HG03280 (cell line): ENCODE data around the gene APOM.

Source experiments
- ATAC-seq: cut with Tn5 transposase; IDR thresholded peaks from one replicate; pipeline ENCODE4 v1.9.1; 2021; ENCODE audit warnings: mild to moderate bottlenecking, moderate library complexity; ENCODE audit not compliant: unreplicated experiment

Gene APOM

DNA sequence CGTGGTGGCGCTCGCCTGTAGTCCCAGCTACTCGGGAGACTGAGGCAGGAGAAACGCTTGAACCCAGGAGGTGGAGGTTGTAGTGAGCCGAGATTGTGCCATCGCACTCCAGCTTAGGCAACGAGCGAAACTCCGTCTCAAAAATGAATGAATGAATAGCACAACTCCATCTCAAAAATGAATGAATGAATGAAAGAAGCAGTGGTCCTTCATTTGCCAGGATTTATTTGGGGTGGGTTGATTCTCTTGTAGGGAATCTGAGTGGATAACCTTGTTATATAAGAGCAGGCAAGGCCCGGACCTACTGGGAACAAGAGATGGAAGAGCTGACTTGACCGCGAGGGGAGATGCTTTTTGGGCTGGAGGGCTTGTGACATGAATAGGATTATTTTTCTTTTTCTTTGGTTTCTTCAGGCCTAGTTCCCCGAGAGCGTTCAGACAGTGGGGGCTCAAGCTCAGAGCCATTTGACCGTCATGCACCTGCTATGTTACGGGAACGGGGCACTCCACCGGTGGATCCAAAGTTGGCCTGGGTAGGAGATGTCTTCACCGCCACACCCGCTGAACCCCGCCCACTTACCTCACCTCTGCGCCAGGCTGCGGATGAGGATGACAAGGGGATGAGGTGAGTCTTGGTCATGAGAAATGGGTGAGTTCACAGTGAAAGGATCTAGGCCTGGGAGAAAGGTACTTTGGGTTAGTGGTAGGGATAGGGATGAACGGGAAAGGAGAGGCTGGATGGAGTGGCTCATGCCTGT, 25.3 kb upstream of the APOM start:
- no peak for ATAC-seq

DNA sequence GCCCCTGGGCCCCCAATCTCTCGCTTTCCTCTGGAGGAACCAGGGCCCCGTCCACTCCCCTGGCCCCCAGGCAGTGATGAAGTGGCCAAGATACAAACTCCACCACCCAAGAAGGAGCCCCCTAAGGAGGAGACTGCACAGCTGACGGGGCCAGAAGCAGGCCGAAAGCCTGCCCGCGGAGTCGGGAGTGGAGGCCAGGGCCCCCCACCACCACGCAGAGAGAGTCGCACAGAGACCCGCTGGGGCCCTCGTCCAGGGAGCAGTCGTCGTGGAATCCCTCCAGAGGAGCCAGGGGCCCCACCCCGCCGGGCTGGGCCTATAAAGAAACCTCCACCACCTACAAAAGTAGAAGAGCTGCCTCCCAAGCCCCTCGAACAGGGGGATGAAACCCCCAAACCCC, 24.5 kb upstream of the APOM start:
- no peak for ATAC-seq

DNA sequence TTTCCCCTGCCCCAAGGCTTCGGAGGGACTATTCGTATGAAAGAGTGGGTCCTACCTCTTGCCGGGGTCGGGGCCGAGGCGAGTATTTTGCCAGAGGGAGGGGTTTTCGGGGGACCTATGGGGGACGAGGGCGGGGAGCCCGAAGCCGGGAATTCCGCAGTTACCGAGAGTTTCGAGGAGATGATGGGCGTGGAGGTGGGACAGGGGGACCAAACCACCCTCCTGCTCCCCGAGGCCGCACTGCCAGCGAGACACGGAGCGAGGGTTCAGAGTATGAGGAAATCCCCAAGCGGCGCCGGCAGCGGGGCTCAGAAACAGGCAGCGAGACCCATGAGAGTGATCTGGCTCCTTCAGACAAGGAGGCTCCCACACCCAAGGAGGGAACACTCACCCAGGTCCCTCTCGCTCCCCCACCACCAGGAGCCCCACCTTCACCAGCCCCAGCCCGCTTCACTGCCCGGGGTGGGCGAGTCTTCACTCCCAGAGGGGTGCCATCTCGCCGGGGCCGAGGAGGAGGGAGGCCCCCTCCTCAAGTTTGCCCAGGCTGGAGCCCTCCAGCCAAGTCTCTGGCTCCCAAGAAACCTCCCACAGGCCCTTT, 23.9 kb upstream of the APOM start:
- no peak for ATAC-seq

DNA sequence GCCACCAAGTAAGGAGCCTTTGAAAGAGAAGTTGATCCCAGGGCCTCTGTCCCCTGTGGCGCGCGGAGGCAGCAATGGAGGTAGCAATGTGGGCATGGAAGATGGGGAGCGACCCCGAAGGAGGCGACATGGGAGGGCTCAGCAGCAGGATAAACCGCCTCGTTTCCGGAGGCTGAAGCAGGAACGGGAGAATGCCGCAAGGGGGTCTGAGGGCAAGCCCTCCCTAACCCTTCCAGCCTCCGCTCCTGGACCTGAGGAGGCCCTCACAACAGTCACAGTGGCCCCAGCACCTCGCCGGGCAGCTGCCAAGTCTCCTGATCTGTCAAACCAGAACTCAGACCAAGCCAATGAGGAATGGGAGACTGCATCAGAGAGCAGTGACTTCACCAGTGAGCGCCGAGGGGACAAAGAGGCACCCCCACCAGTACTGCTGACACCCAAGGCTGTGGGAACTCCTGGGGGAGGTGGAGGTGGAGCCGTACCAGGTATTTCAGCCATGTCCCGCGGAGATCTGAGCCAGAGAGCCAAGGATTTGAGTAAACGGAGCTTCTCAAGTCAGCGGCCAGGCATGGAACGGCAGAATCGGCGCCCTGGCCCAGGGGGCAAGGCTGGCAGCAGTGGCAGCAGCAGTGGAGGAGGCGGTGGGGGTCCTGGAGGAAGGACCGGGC, 23.3 kb upstream of the APOM start:
- ATAC-seq: no peak

DNA sequence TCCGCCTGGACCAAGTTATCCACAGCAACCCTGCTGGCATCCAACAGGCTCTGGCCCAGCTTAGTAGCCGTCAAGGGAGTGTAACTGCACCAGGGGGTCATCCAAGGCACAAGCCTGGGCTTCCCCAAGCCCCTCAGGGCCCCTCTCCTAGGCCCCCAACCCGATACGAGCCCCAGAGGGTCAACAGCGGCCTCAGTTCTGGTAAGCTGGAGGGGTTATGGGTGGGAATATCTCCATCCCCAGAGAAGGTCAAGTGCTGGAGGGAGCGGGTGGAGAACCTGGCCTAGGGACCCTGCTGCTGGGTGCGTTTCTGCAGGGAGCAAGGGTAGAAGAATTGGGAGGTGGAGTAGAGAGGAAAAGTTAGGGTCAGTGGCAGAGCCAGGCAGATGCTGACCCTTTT, 22.2 kb upstream of the APOM start:
- ATAC-seq: no peak

DNA sequence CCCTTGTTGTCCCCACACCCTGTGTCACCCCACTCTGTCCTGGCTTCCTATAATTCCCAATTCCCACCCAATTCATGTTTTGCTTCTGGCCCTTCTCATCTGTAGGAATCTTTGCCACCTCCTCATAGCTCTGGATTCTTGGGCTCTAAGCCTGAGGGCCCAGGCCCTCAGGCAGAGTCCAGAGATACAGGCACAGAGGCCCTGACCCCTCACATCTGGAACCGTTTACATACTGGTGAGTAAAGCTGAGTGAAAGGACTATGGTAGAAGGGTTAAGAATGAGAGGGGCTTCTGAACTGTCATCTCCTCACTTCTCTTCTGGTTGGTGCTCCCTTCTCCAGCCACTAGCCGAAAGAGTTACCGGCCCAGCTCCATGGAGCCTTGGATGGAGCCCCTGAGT, 21.6 kb upstream of the APOM start:
- ATAC-seq: no peak

DNA sequence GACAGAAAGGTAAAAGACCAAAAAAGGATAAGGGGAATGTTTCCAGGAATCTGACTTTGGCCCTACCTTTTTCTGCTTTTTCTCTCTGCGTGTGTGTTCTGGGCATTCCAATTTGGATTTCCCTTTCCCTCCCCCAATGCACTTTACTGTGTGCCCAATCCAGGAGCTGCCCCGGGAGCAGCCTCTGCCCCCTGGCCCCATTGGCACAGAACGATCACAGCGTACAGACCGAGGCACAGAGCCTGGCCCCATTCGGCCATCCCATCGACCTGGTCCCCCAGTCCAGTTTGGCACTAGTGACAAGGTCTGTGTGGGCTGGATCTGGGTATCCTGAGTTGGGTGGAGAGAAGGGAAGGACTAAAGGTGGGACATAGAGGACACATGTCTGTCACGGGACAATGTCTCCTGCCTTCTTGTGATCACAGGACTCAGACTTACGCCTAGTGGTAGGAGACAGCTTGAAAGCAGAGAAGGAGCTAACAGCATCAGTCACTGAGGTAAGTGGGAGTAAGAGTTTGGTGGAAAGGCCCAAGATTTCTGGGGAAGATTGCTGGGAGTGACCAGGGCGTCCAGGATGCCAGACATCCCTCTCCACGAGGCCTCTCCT, 20.6 kb upstream of the APOM start:
- no peak for ATAC-seq

DNA sequence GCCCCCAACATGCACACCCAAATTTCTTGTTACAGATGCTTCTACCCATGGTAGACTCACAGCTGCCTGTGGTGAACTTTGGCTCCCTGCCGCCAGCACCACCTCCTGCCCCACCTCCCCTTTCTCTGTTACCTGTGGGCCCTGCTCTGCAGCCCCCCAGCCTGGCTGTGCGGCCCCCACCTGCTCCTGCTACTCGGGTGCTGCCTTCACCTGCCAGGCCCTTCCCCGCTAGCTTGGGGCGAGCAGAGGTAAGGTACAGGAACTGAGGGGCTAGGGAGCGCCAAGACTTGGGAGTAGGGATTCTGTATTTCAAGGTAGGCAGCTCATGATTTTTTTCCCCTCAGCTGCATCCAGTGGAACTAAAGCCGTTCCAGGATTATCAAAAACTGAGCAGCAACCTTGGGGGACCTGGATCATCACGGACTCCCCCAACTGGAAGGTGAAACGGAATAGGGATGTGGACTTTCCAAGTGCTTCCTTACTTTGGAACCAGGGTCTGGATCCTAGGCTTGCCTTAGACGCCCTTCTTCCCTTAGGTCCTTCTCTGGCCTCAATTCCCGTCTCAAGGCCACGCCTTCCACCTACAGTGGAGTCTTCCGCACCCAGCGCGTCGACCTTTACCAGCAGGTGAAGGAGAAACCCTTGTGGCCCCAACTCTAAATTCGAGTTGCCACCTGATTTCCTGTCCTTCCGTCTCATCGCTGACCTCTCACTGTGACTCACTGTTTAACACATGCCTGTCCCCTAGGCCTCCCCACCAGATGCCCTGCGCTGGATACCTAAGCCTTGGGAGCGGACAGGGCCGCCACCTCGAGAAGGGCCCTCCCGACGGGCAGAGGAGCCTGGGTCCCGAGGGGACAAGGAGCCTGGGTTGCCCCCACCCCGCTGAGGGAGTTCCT, 18.7 kb upstream of the APOM start:
- no peak for ATAC-seq

DNA sequence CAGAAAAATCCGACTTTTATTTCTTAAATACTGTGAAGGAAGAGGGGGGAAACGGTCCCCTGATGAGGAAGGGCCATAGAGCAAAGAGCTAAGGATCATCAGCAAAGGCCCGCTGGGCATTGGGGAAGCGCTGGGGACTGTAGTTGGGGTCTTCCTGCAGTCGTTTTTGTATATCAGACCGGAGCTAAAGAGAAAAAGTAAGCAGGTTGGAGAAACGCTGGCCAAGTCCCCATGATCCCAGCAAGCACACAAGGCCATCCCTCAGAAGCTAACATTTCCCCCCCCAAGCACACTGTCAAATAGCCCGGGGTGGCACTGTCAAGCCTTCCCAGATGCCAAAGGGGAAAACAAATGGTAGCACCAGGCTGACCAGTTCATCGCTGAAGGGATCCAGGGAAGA, 16.7 kb upstream of the APOM start:
- no peak for ATAC-seq

DNA sequence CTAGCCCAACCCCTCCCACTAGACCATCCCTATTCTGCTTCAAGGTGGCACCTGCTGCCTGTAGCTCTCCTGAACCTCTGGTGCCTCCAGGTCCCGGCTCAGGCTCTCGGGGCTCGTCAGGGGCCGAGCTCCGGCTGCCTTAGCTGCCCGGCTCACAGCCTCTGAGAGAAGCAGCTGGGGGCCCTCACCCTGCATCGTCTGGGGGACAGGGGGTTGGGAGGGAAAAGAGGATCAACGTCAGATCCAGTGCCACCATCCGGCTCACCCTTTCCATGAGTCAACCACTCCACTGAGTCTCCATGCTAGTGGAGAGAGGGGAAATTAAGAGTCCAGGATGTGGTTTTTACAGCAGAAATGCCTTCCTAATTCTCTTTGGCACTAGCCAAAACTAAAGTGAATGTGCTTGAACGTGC, 16.2 kb upstream of the APOM start:
- no peak for ATAC-seq

DNA sequence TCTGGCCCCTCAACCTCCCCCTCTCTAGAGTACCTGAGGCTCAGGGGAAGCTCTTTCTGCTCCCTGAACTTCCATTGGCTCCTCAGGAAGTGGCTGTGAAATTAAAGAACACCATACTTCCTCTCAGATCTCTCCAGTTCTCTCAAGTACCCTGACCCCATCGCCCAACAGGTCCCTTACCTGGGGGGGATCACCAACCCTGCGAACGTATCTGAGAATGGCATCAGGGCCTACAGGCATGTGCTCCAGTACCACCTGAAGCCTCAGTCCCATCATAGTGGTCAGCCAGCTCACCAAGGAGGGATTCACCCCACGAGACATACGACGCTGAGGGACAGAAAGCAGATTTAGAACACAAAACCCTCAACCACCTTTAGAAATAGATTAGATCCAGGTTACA, 15.1 kb upstream of the APOM start:
- no peak for ATAC-seq

DNA sequence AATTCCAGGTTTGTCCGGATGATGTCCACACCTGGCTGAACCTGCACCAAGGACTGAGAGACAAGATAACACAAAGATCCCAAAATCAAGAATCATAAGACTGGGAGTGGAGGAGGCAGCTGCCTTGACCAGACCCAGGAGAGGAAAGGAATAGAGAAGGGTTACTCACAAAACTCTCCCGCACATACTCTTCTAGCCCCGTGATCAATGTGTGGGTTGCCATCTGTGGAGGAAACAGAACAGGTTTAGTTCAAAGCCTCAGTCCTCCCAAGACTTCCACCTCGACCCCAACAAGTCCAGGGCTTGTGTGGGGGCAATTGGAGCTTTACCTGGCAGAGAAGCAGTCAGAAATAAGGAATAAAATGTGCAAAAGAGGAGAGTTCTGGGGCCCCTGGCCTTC, 14.3 kb upstream of the APOM start:
- ATAC-seq: no peak

DNA sequence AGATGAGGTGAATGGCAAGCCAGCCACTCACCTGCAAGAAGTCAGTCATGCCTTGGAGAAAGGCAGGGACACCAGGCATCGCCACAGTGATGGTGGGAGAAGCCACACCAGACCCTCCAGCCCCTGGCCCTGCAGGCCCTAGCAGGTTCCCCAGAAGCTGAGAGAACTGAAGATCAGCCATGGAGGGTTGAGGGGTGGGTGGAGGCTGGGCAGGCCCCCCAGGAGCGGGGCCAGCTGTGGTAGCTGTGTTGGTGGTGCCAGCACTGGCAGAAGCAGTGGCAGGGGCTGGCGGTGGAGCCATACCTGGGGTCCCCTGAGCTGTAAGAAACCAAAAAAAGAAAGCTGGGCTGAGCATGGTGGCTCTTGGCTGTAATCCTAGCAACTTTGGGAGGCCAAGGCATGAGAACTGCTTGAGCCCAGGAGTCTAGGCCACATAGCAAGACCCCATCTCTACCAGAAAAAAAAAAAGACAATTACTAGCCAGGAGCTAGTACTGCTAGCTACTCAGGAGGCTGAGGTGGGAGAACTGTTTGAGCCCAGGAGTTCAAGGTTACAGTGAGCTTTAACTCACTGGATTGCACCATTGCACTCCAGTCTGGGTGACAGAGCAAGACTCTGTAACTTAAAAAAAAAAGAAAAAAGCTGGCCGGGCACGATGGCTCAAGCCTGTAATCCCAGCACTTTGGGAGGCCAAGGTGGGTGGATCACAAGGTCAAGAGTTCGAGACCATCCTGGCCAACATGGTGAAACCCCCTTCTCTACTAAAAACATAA, 12.7 kb upstream of the APOM start:
- no peak for ATAC-seq

DNA sequence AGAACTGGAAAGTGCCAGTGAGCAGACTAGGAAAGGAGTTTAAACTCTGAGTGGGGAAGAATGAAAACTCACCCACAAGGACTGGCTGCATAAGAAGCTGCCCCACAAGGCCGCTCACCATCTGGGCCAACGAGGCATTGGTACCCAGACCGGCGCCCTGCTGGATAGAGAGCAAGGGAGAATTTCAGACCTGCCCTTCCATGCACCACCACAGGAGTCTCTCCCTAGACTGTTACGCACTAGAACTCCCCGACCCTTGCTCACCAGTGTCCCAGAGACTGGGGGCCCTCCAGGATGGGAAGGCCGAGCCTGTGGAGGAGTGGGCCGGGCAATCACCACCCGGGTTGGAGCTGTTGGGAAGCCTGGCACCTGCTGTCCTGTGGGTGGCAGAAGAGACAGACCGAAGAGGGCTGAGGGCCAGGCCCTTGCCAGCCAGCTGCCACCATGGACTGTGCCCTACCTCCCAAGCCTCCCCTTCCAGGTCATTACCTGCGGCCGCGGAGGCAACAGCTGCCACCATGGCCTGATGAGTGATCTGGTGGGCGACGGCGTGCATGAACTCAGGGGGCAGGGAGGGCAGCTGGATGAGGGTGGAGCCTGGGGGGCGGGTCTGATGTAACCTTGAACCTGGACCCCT, 11.8 kb upstream of the APOM start:
- no peak for ATAC-seq

DNA sequence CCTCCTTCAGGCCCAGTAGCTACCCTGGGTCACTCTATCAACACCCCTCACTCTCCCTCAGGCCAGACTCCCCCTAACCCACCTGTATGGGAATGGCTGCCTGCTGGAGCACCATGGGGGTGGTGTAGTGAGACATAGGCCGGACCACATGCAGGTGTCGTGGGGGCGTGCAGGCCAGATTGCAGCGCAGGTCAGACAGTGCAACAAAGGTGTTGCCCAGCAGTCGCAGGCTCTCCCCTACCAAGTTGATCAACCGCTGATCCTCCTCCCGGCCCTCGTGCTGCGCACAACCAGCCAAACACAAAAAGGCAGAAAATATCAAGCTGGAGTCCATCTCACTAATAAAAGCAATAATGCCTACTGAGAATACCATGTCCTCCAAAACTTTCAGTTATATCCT, 10.4 kb upstream of the APOM start:
- no peak for ATAC-seq

DNA sequence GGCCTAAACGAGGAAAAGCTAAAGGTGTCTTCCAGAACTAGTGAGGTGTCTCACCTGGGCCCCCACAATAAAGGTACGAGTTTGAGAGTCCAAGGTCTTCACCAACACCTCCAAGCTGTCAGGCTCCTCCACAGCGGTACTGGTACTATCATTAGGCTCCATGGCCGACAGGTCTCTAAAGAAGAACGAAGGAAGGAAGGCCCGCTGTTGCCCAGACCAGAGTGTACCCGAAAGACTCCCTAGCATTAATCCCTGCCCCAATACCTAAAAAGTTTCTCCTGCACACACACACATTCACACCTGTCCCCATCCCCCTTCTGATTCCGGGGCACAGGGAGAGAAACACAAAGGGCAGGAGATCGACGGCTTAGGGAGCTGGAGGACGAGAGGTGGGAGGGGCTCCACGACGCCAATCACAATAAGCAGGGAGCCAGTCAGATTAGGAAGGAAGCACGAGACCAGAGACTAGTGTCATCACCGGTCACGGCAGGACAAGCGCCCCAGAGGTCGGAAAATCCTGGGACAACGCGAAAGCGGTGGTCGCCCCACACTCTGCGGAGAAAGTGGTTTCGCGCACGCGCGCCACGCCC, 4.0 kb upstream of the APOM start:
- peak; percentile 20 for ATAC-seq

DNA sequence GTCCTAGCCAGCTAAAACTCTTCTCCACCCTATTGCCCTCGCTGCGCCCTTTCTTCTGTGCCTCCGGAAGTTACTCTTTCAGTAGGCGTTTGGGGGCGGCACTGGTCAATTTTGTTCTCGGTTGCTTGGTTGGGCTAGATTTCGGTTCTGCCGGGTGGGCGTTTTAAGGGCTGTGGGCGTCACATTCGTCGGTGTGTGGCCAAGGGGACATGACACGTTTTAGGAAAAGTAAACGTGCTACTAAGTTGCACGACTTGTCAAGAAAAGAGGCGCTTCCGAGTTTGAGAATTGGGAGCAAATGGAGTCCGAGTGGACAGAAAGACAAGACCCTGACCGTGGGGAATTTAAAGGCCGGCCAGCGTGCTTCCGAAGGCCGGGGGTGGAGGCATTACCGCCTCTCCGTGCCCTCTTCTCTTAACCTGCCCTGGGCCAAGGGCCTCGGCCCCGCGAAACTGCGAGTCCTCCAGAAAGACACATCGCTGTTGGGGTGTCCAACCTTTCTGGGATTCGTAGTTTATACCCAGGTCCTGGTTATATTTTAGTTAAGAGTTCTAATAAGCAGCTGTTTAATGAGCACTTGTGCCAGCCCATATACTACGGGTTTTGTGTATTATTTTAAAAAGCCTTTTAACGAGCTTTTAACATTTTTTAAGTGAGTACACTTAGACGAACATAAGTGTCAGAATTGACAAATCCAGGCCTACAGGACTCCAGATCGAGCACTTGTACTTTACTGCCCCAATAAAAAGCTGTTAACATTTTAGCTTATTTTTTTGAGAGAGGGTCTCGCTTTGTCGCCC, 2.6 kb upstream of the APOM start:
- ATAC-seq: peak; percentile 62

DNA sequence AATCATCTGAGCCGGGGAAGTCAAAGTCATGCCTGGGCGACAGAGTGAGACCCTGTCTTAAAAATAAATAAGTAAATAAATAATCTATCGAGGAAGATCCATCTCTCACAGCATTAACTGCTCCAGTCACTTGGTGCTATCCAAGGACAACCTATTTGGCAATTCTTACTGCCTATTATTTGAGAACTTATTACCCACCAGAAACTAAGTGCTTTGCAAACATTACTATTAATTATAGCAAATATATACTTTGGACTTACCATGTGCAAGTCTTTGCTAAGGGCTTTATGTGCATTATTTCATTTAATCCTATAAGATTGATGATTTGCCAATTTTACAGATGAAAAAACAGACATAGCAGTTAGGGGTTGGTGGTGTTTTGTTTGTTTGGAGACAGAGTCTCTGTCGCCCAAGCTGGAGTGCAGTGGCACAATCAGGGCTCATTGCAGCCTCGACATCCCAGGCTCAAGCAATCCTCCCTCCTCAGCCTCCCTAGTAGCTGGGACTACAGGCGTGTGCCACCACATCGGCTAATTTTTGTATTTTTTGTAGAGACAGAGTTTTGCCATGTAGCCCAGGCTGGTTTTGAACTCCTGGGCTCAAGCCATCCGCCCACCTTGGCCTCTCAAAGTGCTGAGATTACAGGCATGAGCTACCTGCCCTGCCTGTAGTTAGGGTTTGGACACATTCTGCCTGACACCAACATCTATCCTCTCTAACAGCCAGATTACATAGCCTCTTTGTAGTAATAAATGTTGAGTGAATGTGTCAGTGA, 933 bp upstream of the APOM start:
- no peak for ATAC-seq
